Measurements from ENCODE around the gene CC2D2A.

DNA sequence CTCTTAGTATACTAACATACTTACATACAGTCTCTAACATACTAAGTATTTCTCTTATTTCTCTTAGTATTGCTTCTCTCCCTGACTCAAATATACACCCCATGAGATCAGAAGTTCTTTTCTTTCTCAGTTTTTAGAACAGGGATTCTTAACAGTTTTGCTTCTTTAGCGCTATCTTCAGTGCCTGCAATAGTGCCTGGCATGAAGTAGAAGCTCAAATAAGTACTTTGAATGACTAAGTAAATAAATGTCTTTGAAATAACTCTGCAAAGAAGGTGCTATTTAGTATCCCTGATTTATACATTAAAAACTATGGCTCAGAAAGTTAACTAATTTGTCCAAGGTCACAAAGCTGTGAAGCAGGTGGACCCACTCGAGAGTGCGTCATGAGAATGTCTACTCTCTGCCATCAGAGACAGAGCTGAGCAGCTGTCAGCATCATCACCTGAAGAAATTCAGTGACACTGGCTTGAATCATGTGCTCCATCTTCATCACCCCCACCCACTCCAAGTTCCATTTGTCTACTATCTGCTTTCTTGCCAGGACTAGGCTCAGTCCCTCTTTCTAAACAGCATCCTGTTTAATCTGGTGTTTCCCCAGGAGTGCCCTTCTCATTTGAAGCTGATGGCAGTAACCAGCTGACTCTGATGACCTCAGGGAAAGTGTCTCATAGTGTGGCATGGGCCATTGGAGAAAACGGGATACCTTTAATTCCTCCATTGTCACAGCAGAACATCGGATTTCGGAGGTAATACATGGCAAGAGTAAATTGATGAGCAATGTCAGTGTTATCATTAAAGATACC lies 83.1 kb downstream of the CC2D2A start:
- TF ChIP-seq CTCF (IDR thresholded peaks at IDR 0.05) (no peak), EP300 (IDR thresholded peaks at IDR 0.05; ENCODE audit: low read depth) (no peak), POLR2A (IDR thresholded peaks at IDR 0.05) (no peak), POLR2AphosphoS5 (IDR thresholded peaks at IDR 0.05) (no peak)

All from transverse colon (tissue), 4 donors.